ENCODE data around the gene FUT6.

GRCh38 chr19:5799247-5800241 is 40.0 kb downstream of the FUT6 start:
- TF ChIP-seq CTCF (IDR thresholded peaks at IDR 0.05) (no peak), POLR2A (IDR thresholded peaks at IDR 0.05) (no peak), POLR2AphosphoS5 (IDR thresholded peaks at IDR 0.05) (no peak)
